CD4-positive, alpha-beta T cell treated with Interleukin-21 for 1 hour (primary cell): Measurements from ENCODE around the gene MAN1C1.

ENCODE experiments used
- DNase-seq: peaks from one replicate; pipeline ENCODE4 v3.0.0-alpha.2; 2020

MAN1C1 gene

GRCh38 chr1:25767437-25767770 lies 150.8 kb downstream of the MAN1C1 start:
- no peak for DNase-seq

- DNase-seq: no peak
Measured at GRCh38 chr1:25768999-25769398, 152.4 kb downstream of the MAN1C1 start.

DNA sequence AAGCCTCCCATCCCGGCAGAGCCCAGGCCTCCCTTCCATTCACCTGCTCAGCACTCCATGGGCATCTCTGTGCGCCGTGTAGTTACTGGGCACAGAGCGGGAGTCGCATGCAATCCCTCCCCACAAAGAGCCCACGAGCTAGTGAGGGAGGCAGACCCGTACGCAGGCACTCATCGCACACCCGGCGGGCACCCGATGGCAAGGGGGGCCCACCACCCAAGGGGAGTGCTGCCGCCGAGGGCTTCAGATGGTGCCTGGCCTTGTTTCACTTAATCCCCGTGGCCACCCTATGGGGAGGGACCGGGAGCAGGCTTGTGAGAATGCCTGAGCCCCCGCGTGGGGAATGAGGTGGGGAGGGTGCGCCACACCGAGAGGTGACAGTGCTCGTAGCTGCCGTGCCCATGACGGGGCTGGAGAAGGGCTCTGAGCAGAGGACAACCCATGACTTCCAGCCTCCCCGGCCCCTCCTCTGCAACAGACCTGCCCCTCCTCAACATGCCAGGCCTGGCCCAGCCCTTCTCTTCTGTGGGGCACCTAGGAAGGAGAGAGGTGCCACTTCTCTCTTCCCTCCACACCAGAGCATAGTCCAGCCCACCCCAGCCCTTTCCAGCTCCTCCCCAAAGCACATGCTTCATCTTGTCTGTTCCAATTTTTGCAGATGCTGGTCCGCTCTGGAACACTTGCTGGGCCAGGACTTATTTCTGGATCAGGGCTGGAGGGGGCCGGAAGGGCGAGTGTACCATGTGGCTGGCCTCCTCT lies 153.2 kb downstream of the MAN1C1 start:
- no peak for DNase-seq

DNA sequence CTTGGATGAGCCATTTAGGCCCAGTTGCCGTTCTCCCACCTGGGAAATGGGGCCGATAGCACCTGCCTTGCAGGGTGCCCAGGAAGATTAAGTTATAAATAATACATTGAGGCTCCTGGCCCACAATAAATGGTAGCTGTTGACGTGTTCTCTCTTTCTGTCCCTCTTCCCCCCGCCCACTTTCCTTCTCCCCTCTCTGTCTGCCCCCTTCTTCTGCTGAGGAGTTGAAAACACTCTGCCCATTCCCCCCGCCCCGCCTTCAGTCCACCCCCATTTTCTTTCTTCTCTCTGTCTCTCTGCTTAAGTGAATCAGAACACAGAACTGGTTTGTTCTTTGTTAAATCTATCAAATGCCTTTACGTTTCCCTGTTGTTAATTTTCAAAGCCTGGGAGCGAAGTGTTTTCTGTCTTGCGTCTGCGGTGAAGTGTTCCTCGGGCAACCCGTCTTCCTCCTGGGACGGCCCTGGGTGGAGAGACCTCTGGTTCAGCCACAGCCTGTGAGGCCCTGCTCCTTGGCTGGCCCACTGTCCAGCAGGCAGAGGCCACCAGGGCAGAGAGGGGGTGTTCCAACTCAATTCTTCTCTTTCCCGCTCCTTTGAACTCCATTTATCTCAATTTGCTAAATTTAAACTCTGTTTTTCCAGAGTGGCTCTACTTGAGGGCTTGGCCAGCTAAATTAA lies 154.1 kb downstream of the MAN1C1 start:
- no peak for DNase-seq

DNA sequence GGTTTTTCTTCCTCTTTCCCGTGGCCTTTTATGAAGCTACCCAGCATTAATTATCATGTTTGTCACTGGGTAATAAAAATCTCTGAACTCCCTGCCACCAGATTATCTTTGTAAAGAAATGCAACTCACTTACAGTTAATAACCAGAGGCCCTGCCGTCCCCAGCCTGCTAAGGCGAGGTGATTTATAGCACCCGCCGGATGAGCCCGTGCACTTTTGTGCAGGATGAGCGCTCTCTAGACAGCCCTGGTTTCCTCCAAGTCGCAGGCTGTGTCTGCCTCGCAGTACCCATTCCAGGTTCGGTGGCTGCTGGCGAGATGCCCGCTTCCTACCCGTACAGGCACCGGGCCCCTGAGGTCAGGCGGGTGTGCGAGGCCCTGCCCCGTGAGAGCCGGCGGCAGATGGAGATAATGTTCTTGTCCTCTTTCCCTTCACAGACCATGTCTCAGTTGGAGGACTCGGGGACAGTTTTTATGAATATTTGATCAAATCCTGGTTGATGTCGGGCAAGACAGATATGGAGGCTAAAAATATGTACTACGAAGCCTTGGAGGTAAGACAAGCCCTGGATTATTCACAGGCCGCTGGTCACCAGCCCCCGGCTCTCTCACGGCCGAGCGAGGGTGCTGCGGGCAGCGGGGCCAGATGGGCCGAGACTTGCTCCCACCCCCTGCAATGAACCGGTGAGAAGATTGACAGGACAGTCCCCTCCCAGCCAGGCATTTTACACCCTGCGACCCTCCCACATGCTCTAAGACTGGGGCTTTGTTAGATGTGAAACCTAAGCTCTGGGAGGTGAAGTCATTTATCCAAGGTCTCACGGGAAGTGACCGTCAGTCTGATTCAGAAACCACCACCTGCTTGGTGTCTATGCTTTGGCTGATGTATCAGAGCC lies 154.9 kb downstream of the MAN1C1 start:
- no peak for DNase-seq

GRCh38 chr1:25772164-25772563 lies 155.6 kb downstream of the MAN1C1 start:
- DNase-seq: no peak

DNA sequence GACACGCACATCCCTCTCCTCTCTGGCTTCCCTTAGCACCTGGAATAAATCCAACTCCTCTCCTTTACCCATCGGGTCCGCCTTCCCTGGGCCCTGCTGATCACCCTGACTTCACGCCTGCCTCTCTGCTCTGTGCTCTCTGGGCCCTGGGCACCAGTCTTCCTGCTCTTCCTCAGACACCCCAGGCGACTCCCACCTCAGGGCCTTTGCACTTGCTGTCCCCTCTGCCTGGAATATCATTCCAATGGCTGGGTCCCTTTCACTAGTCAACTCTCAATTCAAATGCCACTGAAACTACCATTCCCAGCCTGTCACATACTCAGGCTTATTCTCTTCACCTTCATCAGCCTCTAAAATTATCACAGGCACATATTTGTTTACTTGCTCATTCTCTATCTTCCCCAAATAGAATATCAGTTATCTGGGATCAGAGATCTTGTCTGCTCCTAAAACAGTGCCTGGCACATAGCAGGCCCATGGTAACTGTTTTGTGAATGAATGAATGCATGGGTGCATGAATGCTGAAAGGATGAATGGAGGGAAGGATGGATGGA lies 156.2 kb downstream of the MAN1C1 start:
- no peak for DNase-seq

GRCh38 chr1:25773441-25774125 lies 157.0 kb downstream of the MAN1C1 start:
- no peak for DNase-seq

DNA sequence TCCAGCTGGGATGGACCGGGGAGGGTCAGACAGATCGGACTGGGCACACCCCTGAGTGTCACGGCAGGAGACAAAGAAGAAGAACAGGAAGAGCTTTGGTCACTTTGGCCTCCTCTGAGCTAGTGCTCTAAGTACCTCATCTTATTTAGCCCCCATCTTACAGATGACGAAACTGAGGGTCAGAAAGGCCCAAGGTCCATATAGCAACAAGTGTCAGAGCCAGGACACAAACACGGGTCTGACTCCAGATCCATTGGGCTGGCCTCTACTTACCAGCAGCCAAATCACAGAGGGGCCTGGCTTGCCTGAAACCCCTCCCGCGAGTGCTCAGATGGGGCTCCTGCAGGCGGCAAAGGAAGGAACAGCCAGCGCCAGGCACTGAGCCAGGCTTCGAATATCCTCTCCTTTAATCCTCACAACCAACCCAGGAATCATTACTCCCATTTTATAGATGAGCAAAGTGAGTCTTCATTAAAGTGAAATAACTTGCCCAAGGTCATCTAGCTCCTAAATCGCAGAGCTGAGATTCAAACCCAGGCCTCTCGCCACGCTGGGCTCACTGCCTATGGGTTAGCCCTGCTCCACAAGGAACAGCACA lies 157.7 kb downstream of the MAN1C1 start:
- DNase-seq: peak; percentile 10

DNA sequence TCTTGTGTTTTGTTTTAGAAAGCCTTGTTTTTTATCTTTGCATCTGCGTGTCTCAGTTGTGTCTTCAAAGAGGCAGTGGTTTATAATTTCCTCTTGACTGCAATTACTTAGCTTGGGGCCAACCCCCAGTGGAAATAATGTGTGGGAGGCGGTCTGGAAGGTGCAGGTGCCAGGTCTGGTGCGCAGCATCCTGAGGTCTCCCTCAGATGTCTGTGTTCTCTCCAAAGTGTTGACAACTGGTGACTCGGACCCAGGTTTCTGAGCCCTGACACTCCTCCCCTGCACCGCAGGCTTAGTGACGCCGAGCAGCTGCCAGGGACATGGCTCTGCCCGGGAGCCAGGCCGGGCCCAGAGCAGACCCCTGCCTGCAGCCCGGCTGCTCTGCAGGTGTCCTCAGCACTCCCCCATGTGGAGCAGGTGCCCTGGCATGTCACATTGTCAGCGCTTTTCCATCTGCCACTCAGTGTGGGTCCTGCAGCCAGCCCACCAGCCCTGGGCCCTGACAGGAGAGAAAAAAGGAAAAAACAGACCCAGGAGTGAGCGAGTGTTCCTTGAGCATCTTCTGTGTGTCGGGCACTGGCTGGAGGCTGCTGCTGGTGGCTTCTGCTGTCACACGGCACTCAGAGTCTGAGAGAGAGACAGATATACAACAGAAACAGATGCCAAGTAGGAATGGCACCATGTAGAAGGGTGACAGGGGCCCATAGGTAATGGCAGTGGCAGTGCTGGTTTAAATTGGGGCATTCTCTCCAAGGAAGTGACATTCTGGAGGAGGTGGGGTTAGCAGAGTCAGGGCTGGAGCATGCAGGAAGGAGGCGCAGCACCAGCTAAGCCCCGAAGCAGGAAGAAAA lies 158.6 kb downstream of the MAN1C1 start:
- peak; percentile 83 for DNase-seq

DNA sequence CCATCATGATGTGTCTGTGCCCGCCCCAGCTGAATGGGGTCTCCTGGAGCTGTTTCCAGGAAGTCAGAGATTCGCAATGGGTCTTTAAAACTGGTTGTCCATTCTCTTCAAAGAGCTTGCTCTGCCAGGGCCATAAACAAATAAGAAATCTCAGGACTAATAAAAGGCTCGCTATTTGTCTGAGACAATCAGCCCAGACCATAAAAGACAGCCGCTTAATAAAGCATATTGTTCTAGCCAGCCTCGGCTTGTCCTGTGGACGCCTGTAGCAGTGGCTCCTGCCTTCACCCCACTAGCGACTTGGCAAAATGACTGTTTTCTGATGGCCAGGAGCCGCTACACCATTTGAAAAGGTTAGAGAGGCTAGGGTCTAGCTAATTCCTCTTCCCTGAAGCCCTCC lies 162.8 kb downstream of the MAN1C1 start:
- DNase-seq: no peak

DNA sequence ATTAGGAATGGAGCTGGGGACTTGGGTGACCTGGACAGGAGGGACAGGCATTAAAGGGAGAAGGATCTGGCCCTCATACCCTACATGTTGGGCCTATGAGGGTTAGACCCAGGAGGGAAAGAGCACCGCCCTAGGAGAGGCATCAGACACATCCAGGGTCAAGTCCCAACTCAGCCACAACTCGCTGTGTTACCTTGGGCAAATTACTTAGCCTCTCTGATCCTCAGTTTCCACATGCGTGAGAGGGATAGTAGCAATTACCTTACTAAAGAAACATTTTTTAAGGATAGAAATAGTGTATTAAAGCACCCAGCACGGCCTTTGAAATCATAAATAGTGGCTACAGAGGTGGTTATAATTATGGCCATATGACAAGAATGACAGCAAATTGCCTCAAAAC lies 163.3 kb downstream of the MAN1C1 start:
- DNase-seq: no peak

DNA sequence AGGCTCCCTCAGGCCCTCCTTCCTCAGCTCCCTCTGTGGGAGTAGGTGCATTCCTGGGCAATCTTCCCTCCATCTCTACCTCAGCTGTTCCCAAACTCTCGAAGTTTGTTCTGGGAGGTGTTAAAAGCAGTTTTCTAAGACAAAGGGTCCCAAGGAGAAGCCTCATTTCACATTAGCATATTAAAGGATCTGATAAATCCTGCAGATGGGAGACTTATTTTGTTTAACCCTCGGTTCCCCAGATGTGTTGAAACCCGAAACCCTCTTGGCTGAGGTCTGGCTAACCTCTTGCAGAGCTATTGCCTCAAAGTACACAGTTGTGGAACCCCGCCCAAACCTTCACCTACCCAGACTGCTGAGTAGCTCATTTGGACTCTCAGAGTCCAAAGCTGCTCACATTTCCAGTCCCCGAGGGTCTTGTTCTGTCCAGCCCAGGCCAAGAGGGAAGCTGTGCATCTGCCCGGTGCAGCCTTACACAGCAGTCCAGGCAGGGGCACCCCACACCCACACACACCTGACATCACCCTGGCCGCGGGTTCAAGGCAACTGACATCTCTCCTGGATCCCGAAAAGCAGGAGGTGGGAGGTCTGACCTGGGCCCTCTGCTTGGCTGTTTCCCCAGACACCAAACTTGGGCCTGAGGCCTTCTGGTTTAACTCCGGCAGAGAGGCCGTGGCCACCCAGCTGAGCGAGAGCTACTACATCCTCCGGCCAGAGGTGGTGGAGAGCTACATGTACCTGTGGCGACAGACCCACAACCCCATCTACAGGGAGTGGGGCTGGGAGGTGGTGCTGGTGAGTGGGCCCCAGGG lies 163.9 kb downstream of the MAN1C1 start:
- DNase-seq: no peak

DNA sequence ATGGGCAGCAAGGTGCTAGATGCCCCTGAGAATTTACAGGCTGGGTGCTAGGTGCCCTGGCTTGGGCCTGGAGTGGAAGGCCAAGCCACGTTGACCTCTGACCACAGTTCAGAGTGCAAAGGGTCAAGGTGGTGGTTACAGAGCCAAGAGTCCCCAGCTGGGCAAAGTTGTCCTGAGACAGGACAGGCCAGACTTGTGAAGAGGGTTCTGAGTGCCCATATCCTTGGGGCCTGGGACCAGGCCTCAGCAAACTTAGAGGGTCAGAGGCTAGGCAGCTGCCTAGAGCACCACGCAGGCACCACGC lies 164.5 kb downstream of the MAN1C1 start:
- no peak for DNase-seq

DNA sequence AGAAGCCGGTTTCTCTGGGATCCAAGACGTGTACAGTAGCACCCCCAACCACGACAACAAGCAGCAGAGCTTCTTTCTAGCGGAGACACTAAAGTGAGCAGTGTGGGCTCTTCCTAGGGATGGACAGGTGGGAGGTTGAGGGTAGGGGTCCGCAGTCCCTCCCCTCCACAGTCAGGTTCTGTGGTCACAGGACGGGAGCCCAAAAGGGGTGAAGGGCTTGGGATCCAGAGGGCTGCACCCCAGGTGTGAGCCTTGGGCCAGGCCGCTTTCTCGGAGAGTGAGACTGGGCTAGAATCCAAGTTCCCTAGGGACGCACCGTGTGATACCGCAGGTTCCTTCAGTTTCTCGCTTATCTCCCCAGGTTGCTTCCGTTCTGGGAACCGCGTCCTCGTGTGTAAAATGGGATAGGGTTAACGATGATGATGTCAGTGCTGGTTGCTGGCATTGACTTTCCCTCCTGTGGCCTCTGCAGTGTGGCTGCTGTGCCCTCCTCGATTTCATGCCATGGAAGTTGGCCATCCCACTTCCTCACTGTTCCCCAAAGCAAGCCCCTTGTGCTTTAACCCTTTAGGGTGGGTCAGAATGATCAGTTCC lies 166.1 kb downstream of the MAN1C1 start:
- DNase-seq: no peak

DNA sequence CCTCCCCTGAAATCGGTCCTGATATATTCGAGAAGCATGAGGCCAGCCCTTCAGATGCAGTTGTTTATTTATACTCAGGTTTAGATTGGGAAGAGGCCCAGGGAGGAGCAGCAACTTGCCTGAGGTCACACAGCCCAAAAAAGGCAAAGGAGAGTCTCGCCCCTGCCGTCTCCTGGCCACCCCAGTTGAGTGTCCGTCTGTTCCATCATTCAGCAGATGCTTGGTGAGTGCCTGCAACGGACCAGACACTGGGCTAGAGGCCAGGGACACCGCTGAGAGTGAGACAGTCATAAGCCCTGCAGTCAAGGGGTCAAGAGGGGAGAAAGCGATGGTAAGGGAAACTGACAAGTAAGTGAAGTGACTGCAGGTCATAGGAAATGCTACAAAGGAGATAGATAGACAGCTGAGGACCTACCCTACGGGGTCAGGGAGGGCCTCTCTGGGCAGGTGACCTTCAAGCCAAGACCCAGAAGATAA lies 168.0 kb downstream of the MAN1C1 start:
- no peak for DNase-seq

- DNase-seq: no peak
Measured at GRCh38 chr1:25785333-25786067, 168.9 kb downstream of the MAN1C1 start.

DNA sequence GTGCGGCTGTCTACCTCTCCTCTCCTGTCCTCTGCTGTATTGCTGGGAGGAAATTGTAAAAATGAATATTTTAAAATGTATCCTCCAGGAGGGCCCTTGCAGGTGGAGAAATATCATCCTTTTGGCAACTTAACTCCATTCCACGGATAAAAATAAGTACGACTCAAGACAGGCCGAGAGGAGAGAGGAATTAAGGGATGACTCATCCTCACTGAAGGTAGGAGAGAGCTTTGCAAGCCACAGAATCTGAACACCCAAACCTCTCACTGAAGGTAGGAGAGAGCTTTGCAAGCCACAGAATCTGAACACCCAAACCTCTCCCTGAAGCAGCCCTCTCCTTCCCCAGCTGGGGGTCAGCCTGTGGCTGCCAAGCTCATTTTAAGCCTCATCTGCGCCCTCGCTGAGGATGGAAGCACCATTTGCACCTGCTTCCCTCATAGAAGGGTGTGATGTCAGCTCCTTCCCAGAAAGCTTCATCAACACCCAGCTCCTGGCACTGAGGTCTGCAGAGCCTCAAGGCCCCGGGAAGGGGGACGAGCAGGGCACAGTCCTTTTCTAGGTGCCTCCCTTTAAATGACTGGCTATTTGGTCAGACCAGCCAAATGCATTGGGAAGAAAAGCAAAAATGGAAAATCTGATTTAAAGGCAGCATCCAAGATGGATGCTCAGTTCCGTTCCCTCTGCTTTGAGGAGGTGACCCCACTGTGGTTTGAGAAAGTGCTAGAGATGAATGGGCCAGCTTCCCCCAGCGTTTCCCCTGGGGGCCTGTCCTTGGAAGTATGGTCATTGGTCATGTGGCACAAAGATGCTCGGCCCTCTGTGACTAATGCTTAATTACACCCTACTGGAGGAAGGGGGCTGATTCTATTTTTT lies 170.5 kb downstream of the MAN1C1 start:
- DNase-seq: no peak
